Islet of Langerhans (tissue), 1 donor: Measurements from ENCODE around the gene ARHGEF2.

Experiments
- FAIRE-seq: peaks from one replicate; lab custom pipeline; 2011; peaks lifted over from hg19 to GRCh38; lab: Jason Lieb, UNC

The ARHGEF2 gene

DNA sequence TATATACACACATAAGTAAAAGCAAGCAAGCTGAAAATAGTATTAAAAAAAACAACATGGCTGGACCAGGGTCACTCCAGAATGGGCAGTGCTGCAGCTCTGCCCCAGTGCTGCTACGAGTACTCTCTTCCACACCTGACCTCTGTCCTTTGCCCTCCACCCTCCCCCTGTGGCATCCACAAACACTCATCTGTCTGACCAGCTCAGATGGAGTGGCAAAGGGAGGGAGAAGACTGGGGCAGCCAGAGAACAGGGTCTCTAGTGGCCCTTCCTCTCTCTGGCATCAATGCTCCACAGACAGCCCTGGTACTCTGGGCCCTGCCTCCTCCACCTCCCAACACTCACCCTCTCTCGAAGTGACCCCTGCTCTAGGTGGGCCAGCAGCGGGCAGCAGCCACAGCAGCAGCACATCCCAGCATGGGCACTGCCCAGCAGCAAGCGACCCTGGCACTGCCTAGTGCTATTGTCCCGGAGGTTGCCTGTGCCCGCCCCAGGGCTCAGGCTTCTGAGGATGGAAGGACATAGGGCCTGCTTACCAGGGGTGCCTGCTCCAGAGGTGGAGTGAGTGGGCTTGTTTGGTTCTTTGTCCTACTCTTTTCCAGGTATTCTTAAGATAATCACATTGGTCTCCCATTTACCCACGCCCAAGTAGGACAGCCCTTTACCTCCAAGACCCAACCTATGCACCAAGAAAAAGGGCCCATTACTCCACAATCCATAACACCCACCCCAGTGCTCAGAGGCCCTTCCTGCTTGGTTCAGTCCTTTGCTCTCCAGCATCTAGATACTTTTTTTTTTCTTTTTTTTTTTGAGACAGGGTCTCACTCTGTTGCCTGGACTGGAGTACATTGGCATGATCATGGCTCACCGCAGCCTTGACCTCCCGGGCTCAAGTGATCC is 6.2 kb downstream of the ARHGEF2 start:
- FAIRE-seq = no peak

DNA sequence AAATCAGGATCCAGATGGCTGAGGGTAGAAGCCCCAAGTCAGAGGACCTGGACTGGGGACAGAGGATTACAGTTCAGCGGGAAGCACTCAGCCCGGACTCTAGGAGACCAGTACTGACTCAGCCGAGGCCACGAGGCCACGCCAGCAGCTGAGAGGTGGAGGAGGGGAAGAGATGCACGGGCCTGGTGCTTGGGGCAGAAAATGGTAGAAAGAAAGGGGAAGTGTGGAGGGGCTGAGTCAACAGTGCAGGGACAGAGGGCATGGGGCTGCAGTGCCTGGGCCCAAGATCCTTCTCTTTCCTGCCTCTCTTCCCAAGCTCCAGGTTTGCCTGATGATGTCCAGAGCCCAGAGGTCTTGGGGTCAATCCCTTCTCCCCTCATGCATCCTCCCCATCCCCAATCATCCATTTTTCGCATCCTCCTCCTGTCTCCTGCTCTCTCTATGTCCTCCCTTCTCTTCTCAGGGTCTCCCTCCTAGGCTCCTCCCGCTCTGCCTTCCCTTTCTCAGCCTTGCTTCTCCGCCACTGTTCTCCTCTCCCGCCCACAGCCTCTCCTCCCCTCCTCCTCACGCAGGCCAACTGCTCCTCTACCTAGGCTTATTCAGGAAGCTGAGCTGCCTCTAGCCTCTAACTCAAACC is 7.7 kb downstream of the ARHGEF2 start:
- FAIRE-seq = no peak

DNA sequence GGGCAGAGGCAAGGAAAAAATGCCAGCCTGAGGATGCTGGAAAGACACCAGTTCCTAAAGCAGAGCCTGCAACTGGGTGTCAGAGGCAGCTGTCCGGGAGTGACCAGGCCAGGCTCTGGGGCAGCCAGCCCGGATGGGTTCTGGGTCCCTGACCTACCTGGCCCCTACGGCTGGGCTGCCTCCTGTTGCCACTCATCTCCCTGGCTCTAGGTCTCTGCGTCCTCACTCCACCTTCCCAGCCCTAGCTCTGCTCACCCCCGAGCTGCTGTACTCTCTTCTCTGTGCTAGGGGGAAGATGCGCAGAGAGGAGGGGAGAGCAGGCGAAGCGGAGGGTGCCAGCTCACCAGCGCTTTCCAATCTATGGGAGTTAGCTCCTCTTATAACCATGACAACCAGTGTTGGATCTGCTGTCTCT is 9.0 kb downstream of the ARHGEF2 start:
- FAIRE-seq = no peak

DNA sequence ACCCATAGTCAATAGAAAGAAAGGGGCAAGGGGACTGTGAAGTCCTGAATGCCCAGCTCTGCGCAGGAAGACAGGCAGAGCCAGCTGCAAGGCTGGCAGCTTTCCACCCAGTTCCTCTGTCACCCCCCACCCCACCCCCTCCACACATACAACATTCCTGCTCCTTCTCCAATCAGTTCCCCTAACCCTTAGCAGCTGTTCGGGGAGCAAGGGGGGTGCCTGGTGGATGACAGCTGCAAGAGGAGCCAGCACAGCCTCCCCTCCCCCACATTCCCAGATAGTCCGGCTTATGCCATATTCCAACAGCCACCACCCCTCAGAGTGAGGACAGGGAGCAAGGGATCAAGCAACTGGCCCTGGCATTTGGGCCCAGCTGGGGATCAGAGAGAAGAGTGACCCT is 9.7 kb downstream of the ARHGEF2 start:
- FAIRE-seq = no peak

DNA sequence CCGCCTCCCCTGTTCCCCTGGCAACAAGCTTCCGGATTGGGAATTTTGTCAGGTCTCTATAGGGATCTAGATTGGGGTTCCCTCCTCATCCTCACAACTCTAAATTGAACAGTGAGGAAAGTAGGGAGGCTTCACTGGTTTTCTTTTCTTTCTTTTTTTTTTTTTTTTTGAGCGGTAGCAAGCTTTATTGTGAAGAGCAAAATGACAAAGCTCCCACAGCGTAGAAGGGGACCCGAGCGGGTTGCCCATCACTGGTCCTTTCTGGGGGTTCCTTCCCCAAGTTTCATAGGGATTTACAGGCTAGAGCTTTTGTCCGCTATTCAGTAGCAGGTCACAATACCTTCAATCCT is 10.3 kb downstream of the ARHGEF2 start:
- no peak for FAIRE-seq

DNA sequence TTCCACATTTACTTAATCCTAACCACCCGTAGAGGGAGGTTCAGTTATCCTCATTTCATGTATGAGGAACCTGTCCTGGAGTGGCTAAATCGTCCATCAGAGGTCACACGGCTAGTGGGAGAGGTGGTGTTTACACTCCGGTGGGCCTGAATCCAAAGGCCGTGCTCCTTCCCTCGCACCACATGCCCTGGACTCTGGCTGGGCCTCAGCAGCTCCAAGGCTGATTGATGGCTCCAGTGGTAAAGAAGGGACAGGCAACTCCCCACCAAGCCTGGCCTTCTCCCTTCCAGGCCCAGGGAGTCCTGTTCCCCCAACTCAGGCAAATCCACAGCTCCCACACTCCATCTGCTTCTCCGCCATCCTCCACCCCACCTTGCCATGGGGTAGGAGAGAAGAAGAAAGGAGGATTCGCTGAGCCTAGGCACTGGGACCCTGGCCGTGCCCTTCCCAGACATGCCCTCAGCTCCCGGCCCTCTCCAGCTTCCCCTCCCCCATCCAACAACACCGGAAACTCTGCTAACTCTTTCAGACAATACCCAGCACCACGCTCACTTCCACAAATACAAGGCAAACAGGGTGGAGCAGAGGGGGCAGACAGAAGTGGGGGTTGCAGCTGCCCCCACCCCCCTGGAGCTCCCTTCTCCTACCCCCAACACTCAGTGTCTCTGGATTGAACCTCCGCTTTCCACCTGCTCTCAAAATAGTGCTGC is 10.9 kb downstream of the ARHGEF2 start:
- no peak for FAIRE-seq

DNA sequence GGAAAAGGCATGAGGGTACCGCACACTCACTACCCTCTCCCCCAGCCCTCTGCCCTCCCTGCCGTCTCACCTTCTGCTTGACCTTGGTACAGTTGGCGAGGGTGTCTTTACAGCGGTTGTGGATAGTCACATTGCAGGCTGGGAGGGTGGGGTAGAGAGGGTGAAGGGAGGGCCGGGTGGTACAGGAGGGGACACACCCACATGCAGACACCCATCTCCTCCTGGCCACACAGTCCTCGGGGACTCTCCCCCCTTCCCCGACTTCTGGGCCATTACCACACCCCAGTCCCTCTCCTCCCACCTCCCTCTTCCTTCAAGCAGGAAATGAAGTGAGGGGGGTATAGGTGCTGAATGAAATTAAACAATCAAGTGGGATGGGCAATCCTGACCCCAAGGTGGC is 11.6 kb downstream of the ARHGEF2 start:
- no peak for FAIRE-seq

DNA sequence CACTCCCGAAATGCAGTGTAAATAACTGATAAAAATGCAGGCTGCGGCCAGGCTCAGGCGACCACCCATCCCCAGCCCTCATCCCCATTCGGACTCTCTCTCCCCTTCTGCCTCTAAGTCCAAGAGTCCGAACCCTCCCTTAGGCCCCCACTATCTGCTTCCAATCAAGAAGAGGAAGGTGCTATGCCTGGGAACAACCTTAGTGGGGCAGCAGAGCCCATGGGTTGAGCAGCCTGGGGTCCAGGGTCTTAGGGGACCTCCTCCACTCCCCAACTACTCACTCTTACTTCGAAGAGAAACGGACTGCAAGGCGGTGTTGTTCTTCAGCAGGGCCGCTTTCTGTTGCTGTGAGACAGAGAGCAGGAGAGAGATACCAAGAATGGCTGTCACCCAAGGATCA is 12.2 kb downstream of the ARHGEF2 start:
- no peak for FAIRE-seq

DNA sequence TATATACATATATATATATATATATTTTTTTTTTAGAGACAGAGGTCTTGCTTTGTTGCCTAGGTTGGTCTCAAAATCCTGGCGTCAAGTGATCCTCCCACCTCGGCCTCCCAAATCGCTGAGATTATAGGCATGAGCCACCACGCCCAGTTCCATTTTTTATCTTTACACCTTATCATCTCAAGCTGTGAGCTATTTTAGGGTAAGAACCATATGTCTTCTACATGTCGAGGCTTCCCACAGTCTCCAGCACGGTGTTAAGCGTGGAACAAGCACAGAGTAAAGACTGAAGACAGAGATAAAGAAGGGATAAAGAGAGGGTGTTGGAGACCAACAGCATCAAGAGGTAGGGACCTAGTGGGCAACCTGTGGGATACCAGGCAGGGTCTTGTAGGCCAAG is 14.2 kb downstream of the ARHGEF2 start:
- no peak for FAIRE-seq

DNA sequence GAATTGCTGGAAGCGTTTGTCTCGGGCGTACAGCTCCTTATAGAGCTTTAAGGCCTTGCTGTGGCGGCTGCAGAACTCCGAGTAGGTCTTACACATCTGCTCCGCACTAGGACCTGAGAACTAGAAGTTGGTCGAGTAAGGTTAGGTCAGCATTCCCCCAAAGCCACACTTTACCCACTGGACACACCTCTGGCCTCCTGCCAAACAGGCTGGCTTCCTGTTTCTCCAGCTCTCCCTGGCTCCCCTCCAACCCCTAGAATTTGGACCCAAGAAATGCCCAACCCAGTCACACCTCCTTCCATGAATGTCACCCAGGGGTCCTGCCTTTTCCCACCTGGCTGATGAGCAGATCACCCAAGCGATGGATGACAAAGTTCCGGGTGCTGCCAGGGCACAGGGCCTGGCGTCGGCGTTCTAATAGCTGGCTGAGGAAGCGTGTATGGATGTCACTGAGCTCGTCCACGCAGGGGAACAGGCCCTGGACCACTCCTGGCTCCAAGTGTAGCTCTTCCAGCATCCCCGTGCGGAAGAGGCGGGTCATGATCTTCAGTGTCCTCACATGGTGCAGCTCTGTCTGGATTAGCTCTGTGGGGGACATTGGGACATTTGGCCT is 15.6 kb downstream of the ARHGEF2 start:
- no peak for FAIRE-seq

DNA sequence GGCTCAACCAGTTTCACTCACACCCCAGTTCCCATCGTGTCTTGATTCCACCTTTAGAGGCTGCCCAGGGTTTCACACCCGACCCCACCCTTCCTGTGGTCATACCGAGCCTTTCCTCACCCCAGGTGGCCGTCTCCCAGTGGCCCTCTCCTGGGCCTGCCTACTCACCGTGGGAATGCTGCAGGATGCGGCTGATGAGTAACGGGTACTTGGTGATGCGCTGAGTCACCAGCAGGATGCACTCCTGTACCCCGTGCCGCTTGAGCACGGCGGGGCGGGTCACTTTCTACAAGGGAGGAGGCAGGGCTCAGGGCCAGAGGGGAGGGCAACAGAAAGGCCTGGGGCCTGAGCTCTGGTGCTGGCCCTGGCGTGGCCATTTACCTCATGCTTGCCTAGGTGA is 16.4 kb downstream of the ARHGEF2 start:
- FAIRE-seq = no peak

DNA sequence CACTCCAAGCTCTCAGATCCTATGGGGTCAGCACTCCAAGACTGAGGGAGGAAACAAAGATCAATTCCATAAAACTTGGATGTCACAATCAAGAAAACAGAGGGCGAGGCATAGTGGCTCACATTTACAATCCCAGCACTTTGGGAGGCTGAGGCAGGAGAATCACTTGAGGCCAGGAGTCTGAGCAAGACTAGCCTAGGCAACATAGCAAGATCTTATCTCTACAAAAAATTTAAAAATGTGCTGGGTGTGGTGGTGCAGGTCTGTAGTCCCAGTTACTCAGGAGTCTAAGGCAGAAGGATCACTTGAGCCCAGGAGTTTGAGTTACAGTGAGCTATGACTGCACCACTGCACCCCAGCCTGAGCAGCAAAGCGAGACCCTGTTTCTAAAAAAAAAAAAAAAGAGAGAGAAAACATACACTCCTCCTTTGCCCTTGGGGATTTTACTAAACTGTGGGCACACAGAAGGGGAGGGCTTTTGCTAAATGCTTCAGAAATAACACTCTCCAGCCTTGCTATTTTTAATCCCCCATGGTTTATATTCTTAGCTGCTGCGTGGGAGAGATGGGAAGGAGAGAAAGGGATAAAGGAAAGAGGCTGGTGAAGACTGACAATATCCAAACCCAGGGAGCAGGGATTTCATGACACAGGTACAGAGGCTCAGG is 18.1 kb downstream of the ARHGEF2 start:
- no peak for FAIRE-seq

DNA sequence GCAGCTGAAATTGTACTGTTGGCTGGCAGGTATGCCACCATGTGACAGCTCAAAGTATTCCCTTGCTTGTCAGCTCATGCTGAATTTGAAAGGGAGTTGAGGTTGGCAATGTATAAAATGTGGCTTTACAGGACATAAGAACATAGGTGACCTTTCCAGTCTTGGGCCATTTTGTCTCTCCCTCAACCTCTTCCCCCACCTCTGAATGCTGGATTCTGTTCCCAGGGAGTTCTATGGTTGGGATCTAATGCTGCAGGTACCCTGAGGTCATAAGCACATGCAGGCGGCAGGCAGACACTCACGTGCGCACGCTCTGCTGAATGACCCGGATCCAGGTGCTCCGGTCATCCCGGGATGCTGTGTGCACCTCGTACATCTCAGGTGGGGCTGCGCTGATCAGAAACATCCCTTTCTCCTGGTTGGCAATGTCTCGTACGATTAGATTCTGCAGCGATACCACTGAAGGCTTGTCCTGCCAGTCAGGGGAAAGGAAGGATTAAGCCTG is 20.9 kb downstream of the ARHGEF2 start:
- FAIRE-seq = no peak

DNA sequence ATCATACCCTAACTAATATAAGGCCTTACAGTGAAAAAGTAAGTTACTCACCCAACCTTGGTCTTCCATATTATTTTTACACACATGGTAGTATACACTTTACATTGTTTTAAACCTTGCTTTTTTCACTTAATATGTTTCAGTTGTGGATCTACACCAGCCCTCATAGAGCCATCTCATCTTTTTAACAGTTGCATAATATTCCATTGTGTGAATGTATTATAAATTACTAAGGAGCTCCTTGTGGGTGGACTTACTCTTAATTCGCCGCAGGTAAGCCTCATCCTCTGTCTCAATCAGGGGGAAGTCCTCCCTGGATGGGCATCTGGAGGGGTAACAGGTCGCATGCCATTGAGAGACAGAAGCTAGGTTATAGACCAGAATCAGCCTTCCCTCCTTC is 23.7 kb downstream of the ARHGEF2 start:
- FAIRE-seq = no peak

DNA sequence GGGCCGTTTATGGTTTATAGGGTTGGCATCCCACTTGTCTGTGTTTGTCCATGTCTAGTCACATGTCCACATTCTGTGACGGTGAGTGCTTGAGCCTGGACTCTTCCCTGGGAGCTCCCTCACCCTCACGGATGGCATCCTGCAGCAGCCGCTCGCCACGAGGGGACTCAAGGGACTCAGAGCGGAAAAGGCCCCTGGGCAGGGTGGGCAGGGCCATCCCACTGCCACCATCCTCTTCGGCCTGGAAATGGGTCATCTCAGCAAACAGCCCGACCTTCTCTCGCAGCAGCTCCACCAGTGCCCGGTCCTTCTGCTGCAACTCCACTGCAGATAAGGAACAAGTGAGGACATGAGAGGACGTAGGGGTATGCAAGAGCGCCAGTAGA is 25.8 kb downstream of the ARHGEF2 start:
- no peak for FAIRE-seq

DNA sequence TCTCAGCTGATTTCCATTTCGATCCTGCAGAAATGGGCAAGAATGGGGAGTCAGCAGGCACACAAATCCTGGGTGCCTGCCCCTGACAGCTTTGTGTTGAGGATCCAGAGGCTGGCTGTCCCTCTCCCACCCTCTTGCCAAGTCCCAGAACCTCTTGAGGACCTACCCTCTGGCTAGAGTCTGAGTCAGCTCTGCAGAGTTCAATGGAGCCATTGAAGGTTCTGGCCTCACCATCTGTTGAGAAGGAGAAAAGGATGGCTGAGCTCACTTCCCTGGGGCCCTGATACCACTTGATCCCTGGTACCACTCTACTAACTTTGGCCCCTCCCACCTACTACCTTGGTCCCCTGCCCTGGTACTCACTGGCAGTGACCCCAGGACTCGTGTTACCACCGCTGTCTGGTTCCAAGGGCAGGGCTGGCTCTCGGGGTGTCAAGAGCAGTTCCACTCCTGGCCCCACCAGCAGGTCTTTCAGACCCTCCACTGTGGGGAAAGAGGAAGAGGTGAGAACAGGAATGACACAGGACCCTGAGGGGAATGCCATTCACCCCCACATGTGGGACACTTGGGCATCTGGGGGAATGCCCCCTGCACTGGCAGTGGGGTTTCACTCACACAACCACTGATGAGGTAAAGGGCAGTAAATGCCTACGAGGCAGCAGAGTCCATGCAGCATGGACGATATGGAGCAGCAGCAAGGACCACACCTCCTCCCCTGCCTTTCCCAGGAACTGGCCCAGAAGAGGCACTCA is 26.4 kb downstream of the ARHGEF2 start:
- no peak for FAIRE-seq

DNA sequence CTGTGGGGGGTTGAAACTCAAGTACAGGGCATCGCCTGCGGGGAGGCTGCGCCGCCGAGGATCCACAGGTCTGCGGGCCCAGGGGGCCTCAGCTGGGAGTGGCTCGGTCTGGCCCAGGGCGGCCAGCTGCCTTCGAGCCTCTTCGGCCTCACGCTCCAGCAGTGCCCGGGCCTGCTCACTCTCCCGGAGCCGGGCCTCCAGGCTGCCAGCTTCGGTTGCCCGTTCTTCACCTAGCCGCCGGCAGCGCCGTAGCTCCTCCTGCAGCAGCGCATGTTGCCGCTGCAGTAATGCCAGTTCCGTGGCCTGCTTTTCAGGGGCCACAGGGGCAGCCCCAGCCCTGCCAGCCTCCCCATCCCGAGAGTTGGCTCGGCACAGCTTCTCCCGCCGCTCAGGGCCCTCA is 27.5 kb downstream of the ARHGEF2 start:
- FAIRE-seq = no peak

DNA sequence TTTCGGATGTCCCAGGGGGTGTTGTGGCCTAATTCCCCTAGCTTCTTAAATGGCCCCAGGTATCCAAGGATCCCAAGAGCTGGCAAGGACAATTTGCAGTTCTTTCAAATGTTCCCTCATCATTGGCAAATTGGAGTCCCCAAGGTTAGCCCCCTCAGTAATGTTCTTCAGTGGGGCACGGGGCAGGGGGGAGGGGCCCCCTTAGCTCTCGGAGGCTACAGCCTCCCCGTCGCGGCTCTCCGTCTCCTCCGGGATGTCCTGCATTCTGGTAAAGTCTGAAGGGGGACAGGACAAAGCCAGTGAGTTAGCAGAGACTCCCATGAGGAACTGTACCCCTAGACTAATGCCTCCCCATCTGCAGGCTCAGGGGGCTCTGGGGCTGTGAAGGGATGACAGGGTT is 30.6 kb downstream of the ARHGEF2 start:
- FAIRE-seq = no peak

DNA sequence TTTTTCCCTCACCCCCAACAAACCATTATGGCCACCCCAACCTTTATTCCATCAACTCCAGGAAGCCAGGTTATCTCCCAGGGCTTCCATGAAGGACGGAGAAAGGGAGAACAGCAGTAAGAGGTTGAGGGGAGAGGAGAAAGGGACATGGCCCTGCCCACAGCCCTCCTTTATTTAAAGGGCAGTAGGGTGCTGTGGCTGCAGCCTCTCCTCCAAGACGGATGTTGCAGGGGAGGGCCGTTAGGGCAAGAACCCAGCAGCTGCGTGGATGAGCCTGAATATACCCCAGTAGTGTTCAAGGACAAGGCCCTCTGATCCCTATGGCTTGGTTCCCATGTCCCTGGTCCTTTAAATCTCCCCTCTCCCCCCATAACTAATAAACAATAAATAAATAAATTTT is 31.1 kb downstream of the ARHGEF2 start:
- FAIRE-seq = no peak

DNA sequence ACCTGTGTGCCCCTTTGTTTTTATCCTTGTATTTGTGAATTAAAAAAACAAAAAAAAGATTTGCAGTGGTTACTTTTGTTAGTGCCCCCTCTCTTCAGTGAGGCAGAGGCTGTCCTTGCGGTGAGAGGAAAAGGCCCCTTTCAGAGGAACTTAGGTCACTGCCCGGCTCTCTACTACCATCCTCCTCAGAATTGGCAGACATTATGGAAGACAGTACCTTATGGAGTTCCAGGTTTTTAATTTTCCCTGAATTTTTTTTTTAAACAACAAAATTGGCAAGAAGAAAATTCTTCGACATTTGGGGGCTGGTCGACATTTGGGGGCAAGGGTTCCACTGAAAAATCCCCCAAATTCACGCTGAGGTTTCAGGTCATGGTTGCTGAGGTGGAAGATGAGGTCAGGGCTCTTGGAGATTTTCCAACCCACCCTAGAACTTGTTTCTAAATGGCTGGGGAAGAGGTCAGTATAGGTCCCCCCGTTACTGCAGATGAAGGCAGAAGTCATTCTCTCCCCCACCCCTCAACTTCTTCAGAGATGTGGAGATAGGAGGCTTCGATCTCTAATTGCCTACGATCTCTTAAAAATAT is 31.6 kb downstream of the ARHGEF2 start:
- FAIRE-seq = no peak

DNA sequence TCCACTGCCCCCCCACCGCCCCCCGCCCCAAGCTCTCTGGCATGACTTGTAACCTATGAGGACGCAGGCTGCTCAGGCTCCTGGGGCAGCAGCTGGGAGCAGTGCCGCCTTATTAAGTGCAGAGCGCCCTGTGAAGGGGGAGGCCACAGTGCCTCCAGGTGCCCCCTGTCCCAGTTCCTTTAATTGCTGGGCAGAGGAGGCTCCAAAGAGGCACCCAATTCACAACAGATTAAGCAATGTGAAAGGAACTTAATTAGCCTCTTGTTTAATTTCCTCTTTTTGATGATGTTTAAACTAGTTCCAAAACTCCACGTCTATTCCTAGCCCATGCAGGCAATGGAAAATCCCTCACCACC is 33.9 kb downstream of the ARHGEF2 start:
- no peak for FAIRE-seq
